Breast epithelium (tissue), 4 donors: Measurements from ENCODE around the gene TTLL1. TPM values are rescaled to one million over a fixed set of nuclear protein-coding genes. Genes with fewer than 3 reads are reported as not detected.

ENCODE experiments used
- DNase-seq, 2 donors: peaks; one replicate each; pipeline ENCODE4 v3.0.0-alpha.2; 2019; ENCODE audit warnings: low spot score in 2 of 2
- H3K27ac ChIP-seq, 2 donors: fragments of 200-600 bp; sonication (generic) in 1 of 2; one replicate each; pipeline ENCODE4 v1.5.1; 2016 to 2019; ENCODE audit warnings: mild to moderate bottlenecking in 1 of 2
- H3K27me3 ChIP-seq, 2 donors: fragments of 200-600 bp; sonication (generic) in 1 of 2; one replicate each; pipeline versions ENCODE4 v1.5.1 to v1.6.0; 2017 to 2019; ENCODE audit warnings: control low read depth in 1 of 2, mild to moderate bottlenecking in 1 of 2
- H3K36me3 ChIP-seq: fragments of 200-600 bp; one replicate; pipeline ENCODE4 v1.5.1; 2019
- H3K4me1 ChIP-seq, 2 donors: fragments of 200-600 bp; sonication (generic); one replicate each; pipeline ENCODE4 v1.5.1; 2016 to 2019; ENCODE audit warnings: control low read depth in 1 of 2
- H3K4me3 ChIP-seq, 3 donors: fragments of 200-600 bp; sonication (generic); 1 replicate in 2 of 3; 2 replicates in 1 of 3; pipeline ENCODE4 v1.5.1; 2016 to 2019; ENCODE audit warnings: mild to moderate bottlenecking in 3 of 3, moderate library complexity in 2 of 3
- H3K9me3 ChIP-seq, 2 donors: fragments of 200-600 bp; sonication (generic) in 1 of 2; one replicate each; pipeline ENCODE4 v1.5.1; 2016 to 2019; ENCODE audit warnings: control low read depth in 1 of 2
- CTCF ChIP-seq, 3 donors: fragments of 450-650 bp; IDR thresholded peaks; one replicate each; pipeline ENCODE4 v1.5.1; 2016 to 2017; ENCODE audit warnings: antibody characterized with exemption in 3 of 3, mild to moderate bottlenecking in 3 of 3, moderate library complexity in 3 of 3
- POLR2A ChIP-seq: fragments of 450-650 bp; IDR thresholded peaks from one replicate; pipeline ENCODE4 v1.6.1; 2016; ENCODE audit warnings: antibody characterized with exemption, mild to moderate bottlenecking, moderate library complexity
- POLR2AphosphoS5 ChIP-seq, 3 donors: sonication (generic); formaldehyde crosslinking; IDR thresholded peaks; one replicate each; pipeline ENCODE4 v1.6.1; 2017; ENCODE audit warnings: antibody characterized with exemption in 3 of 3
- intact Hi-C: fragments of 100-400 bp; cut with DNase I; formaldehyde crosslinking; loops from one replicate; pipeline ENCODE4 v1.15.1; 2023; ENCODE audit warnings: low total_unique reads
- total RNA-seq, 3 donors: library from RNA; depleted of rRNA; stranded (reverse); fragments of >200 nt; gene quantifications; one replicate each; pipeline ENCODE4 v1.1.0, GENCODE V29; 2016

Gene TTLL1
- total RNA-seq, 3 donors from 2014 or later = 4.6 to 6.4 (median 5.2) TPM

- TF ChIP-seq POLR2A (no peak), CTCF (IDR thresholded peaks at IDR 0.05) (no peak), POLR2AphosphoS5 (IDR thresholded peaks at IDR 0.05) (no peak)
- no peak for DNase-seq
- intact Hi-C loops = no loop called here
- H3K9me3 ChIP-seq = no peaks in the 10 kb centered on the region
- H3K4me1 ChIP-seq = no peaks in the 10 kb centered on the region
- no peaks in the 10 kb centered on the region for H3K27me3 ChIP-seq
- H3K4me3 ChIP-seq = no peak overlapping the region
- no peaks in the 10 kb centered on the region for H3K36me3 ChIP-seq
- no peak overlapping the region for H3K27ac ChIP-seq
Observed at GRCh38 chr22:43080616-43081015, 8.6 kb downstream of the TTLL1 start.

GRCh38 chr22:43079742-43080141, 9.4 kb downstream of the TTLL1 start:
- TF ChIP-seq CTCF (IDR thresholded peaks at IDR 0.05) (no peak), POLR2A (no peak), POLR2AphosphoS5 (IDR thresholded peaks at IDR 0.05) (no peak)
- H3K9me3 ChIP-seq = no peaks in the 10 kb centered on the region
- H3K4me3 ChIP-seq = no peak overlapping the region
- no peak for DNase-seq
- no peaks in the 10 kb centered on the region for H3K36me3 ChIP-seq
- intact Hi-C loops = no loop called here
- no peaks in the 10 kb centered on the region for H3K4me1 ChIP-seq
- no peaks in the 10 kb centered on the region for H3K27me3 ChIP-seq
- H3K27ac ChIP-seq = no peak overlapping the region

- no peak overlapping the region for H3K4me3 ChIP-seq
- intact Hi-C loops = no loop called here
- no peaks in the 10 kb centered on the region for H3K27me3 ChIP-seq
- no peaks in the 10 kb centered on the region for H3K4me1 ChIP-seq
- DNase-seq = no peak
- TF ChIP-seq POLR2AphosphoS5 (IDR thresholded peaks at IDR 0.05) (no peak), POLR2A (no peak), CTCF (IDR thresholded peaks at IDR 0.05) (no peak)
- H3K9me3 ChIP-seq = no peaks in the 10 kb centered on the region
- no peak overlapping the region for H3K27ac ChIP-seq
- H3K36me3 ChIP-seq = no peaks in the 10 kb centered on the region
Observed at GRCh38 chr22:43078522-43078921, 10.7 kb downstream of the TTLL1 start.

- H3K4me1 ChIP-seq = no peaks in the 10 kb centered on the region
- no peak for DNase-seq
- H3K36me3 ChIP-seq = no peaks in the 10 kb centered on the region
- H3K4me3 ChIP-seq = no peak overlapping the region
- H3K27ac ChIP-seq = no peak overlapping the region
- no peak for TF ChIP-seq POLR2AphosphoS5 (IDR thresholded peaks at IDR 0.05)
- no peak for TF ChIP-seq POLR2A
- TF ChIP-seq CTCF (IDR thresholded peaks at IDR 0.05) = no peak
- no peaks in the 10 kb centered on the region for H3K27me3 ChIP-seq
- intact Hi-C loops = no loop called here
- no peaks in the 10 kb centered on the region for H3K9me3 ChIP-seq
Observed at GRCh38 chr22:43077121-43077877, 11.9 kb downstream of the TTLL1 start.

GRCh38 chr22:43066844-43067385, 22.3 kb downstream of the TTLL1 start:
- DNase-seq = no peak
- Histone ChIP-seq H3K4me3 (no peak overlapping the region), H3K27me3 (no peaks in the 10 kb centered on the region), H3K4me1 (no peaks in the 10 kb centered on the region), H3K27ac (peak overlapping the region in 1 of 2 donors; percentile 38), H3K9me3 (no peaks in the 10 kb centered on the region), H3K36me3 (no peaks in the 10 kb centered on the region)
- no peak for TF ChIP-seq POLR2A
- no peak for TF ChIP-seq CTCF (IDR thresholded peaks at IDR 0.05)
- TF ChIP-seq POLR2AphosphoS5 (IDR thresholded peaks at IDR 0.05) = no peak
- intact Hi-C loops = loop anchor here (5.0 kb wide), 1 partner anchor 1330 kb away; no protein-coding TSS in a partner anchor
